C4-2B (cell line): ENCODE measurements around the gene SOBP.

ENCODE experiments used
- CTCF ChIP-seq: fragments of 450-650 bp; conservative IDR thresholded peaks from 2 replicates; pipeline ENCODE4 v1.5.1; 2017; ENCODE audit warnings: mild to moderate bottlenecking
- ZFX ChIP-seq: fragments of 450-650 bp; IDR thresholded peaks from 2 replicates; pipeline ENCODE4 v1.6.1; 2017

- TF ChIP-seq CTCF (0 out of 2 replicates have a peak, but pooled peaks have one; percentile 2), ZFX (no peak)
Observed at GRCh38 chr6:107489636-107490565, at the start of gene SOBP.
